PC-3 (cell line): ENCODE data around the gene PVRIG.

Source experiments
- CTCF ChIP-seq: fragments of 300-600 bp; sonication (generic); conservative IDR thresholded peaks from 2 replicates; pipeline ENCODE4 v1.5.1; 2017; ENCODE audit warnings: antibody characterized with exemption, low read depth, mild to moderate bottlenecking, low read length
- EZH2phosphoT487 ChIP-seq: fragments of 300-600 bp; sonication (generic); IDR thresholded peaks from 2 replicates; pipeline ENCODE4 v1.6.1; 2018; ENCODE audit warnings: mild to moderate bottlenecking, antibody characterized with exemption, low read length, borderline replicate concordance

- TF ChIP-seq CTCF (no peak), EZH2phosphoT487 (no peak)
Observed at GRCh38 chr7:100219271-100219737, 445 bp upstream of the PVRIG start.
